Stimulated activated CD4-positive, alpha-beta T cell treated with anti-CD3 and anti-CD28 coated beads, Interleukin-1b, Interleukin-23, amount 100 ng/mL, for 1 hour (primary cell): ENCODE measurements around the gene GOLPH3.

Source experiments
- DNase-seq, 2 donors: peaks; one replicate each; pipeline ENCODE4 v3.0.0-alpha.2; 2020; ENCODE audit warnings: low read depth in 2 of 2

GOLPH3 gene

DNA sequence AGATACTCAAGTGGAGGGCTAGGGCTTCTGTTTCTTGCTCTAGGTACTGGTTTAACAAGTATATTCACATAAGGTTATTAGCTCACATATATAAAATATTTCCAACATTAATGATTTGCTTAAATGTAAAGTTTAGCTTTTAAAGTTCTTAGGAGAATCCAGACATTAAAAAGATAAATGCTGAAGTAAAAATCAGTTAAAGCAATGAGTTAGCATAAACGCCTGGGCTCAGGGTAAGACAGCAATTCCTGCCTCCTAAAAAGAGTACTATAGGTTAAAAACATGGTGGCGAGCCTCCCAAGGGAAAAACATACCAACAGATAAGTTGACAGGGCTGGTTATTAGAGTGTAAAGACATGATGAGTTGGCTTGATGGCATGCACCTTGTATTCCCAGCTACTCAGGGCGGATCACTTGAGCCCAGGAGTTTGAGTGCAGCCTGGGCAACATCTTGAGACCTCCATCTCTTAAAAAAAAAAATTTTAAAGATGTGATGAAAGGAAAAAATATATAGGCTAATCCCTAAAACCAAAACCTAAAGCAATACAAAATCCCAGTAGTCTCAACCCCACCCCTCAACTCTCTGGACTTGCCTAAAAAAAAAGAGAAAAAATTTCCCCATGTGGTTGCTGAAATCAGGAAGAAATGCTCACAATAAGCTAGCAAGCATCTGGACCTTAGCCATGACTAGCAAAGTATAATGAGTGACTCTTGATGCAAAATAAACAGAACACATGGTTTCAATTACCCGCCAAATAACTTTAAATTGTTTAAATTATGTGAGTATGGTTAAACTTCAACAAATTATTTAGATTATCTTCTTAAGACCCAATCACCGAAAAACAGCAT is 3.6 kb downstream of the GOLPH3 start:
- DNase-seq = no peak

DNA sequence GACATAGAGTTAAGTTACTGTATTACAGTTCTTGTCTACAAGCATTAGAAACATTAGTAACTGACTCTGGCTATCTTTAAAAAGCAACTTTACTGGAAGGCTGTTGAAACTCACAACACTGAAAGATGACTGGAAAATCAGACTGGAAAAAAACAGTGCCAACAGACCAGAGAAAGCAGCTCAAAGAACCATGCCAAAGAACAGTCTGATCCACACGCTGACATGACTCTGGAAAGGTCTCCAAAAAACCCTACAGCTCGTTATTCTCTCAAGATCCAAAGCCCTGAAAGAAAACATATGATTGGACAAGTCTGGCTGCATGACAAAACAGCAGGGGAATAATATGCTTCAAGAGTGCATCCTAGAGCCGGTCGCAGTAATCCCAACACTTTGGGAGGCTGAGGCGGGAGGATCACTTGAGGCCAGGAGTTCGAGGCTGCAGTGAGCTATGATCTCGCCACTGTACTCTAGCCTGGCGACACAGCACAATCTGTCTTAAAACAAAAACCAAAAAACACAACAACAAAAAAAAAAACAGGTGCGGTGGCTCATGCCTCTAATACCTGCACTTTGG is 5.6 kb downstream of the GOLPH3 start:
- no peak for DNase-seq

DNA sequence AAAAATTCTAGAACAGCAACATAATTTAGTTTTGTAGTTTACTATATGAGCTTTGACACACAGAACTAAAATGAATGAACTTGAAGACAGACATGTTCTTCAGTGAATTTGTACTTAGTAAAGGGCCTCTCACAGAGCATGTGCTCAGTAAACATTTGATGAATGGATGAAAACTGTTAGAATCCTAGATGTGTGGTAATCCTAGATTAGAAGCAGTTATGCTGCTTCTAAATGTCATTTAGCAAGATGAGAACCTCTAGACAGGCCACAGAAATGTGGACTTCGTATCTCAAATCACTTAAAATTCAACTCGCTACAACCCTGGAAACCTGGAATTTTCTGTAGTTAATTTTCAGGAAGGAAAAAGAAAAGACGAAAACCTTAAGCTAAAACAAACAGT is 8.5 kb downstream of the GOLPH3 start:
- DNase-seq = no peak

DNA sequence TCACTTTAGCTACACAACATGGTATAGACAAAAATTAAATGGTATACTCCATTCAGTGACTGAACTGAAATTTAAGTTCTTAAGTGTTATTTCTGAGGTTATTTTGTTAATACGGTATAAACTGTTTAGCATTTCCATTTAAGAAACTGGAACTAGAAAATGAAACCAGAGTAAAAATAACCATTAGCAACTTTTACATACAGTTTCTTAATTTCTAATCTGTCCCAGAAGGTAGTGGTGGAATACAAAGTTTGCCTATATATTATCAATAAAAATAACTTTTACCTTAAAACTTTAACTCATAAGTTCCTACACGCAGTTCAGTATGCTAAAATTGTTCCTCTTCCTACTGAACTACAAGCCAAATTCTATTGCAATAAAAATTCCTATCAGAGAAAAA is 10.3 kb downstream of the GOLPH3 start:
- DNase-seq = no peak

DNA sequence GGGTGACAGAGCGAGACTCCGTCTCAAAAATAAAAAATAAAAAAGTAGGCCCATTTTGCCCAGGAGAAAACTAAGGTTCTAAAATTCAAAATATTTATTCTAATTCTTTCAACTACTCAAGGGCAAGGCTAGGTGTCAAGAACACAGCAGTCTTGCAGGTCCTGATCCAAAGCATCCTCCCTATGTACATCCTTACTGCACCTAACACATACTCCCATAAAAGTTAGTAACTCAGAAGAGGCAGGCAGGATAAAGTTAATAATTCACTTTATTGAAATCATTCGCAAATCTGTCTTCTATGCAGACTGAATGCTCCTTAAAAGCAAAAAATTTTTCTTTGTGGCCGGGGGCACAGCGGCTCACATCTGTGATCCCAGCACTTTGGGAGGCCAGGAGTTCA is 11.1 kb downstream of the GOLPH3 start:
- DNase-seq = no peak

DNA sequence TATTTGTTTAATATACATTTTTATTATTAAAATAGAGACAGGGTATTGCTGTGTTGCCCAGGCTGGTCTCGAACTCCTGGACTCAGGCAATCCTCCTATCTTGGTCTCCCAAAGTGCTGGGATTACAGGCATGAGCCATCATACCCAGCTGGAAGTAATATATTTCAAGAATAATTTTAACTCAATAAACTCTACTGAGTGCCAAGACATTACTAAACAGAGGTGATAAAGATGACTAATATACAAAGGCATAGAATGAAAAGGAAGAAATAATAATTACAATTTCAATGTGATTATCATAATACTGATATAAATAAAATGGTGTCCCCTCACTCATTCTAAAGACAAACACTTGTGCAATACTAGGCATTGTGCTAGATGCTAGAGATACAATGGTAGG is 13.9 kb downstream of the GOLPH3 start:
- DNase-seq = no peak

DNA sequence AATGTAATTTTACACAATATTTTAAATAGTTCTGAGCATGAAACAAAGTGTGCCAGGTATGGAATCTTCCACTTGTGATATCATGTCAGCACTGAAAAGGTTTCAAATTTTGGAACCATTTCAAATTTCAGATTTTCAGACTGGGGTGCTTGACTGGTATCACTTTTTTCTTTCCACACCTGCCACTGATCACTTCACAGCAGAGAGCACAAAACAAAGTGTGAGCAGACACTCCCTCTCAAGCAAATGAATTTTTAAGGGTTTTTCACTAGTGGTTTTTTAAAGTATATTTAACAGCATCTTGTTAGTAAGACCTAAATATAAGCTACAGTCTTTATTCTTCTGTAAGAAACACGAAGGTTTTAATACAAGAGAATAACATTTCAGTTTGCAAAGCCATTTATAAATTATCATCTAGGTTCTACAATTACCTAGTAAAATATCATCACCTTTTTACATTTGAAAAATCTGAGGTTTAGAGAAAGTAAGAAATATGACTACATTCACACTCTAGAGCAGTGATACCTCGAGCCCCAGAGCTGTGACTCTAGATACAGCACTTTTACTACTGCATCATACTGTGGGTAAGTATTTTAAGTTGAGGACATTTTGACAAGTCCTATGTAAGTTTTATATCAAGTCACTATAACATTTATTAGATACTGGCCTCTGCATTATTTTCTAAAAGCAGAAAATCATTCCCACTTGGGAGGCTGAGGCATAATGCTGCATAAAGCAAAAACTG is 14.6 kb downstream of the GOLPH3 start:
- no peak for DNase-seq

DNA sequence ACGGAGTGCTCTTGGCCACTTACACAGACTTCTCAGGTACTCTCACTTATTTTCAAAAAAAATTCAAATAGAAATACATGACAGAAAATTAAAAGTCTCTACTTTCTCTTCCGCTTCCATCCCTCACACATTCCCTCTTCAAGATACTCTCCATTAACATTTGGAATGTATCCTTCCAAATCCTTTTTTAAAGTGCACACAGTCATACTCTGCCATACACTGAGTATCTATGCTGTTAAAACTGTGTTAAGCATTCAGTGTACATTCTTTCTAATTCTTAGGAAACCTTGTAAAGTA is 15.5 kb downstream of the GOLPH3 start:
- DNase-seq = no peak

DNA sequence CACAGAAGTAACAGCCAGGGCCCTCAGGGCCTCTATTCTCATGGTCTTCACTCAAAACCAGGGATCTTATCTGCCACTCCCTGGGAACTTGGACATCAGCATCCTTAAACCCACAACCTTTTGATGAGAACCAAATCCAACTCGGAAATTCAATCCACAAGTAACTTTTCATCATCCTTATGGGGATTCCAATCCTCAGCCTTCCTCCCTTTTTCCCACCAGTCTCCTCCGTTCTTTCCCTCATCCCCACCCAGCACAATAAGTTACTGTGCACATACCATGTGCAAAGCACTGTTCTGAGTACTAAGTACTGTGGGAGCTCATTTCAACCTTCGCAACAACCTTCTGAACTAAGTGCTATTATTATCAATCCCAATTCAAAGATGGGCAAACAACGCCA is 17.0 kb downstream of the GOLPH3 start:
- DNase-seq = no peak

DNA sequence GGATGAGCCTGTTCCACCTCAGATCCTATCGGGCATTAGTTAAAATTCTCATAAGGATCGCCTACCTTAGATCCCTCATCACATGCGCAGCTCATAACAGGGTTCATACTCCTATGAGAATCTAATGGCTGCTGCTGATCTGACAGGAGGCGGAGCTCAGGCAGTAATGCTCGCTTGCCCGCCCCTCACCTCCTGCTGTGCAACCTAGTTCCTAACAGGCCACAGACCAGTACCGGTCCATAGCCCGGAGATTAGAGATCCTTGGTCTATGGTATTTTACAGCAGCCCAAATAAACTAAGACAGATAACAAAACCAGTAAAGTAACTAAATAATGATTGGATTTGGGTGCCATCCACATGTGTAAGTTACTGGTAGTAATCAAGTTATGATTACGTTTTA is 17.5 kb downstream of the GOLPH3 start:
- DNase-seq = no peak

DNA sequence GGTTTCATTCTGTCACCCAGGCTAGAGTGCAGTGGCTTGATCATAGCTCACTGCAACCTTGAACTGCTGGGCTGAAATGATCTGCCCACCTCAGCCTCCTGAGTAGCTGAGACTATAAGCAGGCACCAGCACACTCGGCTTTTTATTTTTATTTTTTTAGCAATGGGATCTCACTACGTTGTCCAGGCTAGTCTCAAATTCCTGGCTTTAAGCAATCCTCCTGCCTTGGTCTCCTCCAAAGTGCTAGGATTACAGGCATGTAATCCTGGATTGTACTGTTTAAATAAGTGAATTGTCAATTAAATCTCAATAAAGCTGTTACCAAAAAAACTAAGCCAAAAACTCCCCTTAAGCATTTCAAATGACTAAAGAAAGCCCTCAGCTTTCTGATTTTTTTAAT is 18.9 kb downstream of the GOLPH3 start:
- no peak for DNase-seq

DNA sequence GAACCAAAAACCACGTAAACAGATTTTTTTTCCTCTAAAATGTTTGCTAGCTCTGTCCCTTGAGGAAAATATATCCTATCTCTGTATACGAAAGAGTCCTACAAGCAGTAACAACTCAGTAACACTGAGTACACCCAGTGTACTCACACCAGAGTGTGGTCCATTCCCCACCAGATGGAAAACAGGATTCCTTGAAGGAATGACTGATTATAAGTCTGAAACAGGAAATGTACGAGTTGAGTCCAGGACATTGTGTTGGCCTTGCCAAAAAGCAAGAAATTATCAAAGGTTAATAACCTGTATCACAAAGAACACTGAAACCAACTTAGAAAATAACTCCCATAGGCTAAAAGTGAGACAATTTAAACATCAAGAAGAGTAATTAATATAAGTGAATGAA is 20.4 kb downstream of the GOLPH3 start:
- DNase-seq = no peak

DNA sequence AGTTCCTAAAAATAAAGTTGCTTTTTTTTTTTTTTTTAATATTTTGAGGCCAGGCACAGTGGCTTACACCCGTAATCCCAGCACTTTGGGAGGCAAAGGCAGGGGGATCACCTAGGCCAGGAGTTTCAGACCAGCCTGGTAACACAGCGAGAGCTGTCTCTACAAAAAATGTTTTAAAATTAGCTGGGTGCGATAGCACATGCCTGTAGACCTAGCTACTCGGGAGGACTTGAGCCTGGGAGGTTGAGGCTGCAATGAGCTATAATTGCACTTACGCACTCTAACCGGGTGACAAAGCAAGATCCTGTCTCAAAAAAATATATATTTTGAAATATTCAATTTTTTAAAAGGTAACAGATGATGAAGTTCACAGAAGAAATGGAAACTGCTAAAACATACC is 22.9 kb downstream of the GOLPH3 start:
- no peak for DNase-seq

DNA sequence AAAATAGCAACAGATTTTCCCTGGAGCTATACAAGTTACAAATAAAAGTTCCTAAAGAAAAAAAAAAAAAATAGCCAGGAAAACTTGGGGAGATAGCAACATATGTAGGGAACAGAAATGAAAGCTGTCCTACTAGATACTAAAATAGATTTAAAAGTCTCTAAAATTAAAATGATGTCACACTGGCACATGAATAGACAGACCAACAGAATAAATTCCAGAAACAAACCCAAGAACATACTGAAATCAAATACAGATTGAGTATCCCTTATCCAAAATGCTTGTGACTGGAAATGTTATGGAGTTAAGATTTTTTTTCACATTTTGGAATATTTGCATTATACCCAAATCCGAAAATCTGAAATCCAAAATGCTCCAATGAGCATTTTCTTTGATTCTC is 23.8 kb downstream of the GOLPH3 start:
- no peak for DNase-seq

DNA sequence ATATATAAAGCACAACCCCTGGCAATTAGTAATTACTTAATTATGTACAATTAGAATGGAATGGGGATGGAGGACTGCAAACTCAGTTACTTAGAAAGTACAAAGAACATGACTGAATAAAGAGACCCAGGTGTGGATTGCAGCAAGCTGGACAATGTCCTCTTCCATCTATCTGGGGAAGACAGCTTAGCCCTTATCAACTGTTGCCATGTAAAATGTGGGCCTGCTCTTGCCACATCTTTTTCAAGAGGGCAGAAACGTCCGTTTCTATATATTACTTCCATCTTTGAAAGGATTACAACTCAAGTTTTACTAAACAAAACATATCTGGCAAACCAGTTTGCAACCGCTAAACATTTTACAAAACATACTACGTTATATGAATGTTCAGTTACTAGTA is 26.2 kb downstream of the GOLPH3 start:
- DNase-seq = no peak

DNA sequence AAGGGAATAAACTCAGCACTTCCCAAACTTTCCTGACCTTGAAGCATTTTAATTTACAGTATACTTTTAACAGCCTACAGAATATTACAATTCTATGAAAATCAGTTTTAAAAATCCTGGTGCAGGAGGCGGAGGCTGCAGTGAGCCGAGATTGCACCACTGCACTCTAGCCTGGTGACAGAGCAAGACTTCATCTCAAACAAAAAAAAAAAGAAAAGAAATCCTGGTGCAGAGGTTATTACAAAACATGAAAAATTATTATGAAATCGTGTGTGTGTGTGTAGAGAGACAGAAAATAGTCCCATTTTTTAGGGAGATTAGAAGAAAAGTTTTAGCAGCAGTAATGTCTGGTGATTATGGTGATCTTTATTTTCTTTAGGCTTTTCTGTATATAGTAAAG is 26.9 kb downstream of the GOLPH3 start:
- DNase-seq = no peak

DNA sequence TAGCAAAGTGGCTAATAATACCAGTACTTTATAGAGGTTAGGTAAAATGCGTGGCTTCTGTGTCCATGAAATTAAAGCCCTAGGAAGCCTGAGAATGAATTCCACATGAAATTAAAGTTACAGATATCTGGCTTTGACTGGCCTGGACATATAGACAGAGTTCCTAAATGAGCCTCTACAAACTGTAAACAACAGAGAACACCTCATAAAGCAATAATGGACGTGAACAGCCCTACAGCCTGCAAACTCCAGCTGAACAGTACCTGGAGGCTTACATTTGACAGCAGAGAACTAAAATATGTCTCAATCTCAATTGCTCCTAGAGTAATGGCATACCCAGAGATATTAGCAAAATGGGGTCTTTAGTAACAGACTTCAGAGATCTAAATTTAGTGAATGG is 28.7 kb downstream of the GOLPH3 start:
- no peak for DNase-seq

DNA sequence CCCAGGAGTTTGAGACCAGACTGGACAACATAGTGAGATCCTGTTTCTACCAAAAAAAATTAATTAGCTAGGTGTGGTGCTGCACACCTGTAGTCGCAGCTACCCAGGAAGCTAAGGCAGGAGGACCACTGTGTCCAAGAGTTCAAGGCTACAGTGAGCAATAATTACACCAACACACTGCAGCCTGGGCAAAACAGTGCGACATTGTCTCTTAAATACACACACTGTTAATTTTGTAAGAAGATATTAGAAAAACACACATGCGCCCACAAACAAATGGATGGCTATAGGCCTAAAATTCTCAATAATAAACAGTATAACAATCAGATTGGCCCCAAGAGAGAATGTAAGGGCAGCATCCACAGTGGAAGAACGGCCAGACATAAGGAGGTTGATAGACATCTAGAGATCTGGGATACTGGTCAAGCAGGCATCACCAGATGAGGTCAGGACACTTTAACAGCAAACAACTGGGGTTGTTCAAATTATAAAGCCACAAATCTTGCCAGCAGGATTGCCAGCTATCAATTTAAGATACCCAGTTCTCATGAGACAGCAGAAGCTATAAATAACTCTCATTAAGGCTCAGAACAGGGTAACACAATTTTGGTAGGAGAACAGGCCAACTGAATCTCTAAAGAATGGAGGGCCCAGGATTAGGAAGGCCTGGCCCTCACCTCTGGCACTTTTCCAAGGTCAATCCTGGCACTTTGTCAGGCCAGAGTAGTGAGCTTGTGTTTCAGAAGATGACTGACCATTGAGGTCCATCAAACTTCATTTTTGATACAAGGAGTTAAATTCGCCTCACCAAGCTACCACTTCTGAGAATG is 29.5 kb downstream of the GOLPH3 start:
- no peak for DNase-seq

DNA sequence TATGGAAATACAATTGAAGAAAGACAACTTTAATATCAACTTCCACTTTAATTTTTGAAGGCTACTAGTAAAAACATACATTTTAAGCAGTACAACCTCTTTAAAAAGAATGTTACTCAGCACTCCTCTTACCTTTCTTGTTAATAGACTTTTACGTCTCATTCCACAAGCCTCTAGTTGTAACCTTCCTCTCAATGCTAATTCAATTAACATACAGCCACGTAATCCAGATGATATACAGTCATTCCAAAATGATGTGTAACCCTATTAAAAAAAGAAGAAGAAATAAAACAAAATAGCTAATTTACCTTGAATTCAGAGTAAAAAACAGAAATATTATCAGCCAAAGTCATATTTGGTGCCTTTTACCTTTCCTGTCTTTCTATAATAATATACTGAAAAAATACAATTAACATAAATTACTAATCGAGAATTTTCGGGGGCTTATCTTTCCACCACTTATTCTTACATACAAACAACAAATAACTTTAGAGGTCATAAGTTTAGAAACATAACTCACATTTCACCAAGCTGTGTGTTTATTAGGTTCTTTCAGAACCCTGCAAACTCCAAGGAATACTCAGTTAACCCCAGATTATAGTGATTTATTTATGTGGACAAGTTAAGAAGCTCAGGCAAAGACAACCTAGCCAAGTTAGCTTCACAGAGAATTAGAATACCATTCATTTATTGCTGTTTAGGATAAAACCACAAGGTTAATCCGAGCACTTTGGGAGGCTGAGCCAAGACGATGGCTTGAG is 30.3 kb downstream of the GOLPH3 start:
- DNase-seq = no peak

DNA sequence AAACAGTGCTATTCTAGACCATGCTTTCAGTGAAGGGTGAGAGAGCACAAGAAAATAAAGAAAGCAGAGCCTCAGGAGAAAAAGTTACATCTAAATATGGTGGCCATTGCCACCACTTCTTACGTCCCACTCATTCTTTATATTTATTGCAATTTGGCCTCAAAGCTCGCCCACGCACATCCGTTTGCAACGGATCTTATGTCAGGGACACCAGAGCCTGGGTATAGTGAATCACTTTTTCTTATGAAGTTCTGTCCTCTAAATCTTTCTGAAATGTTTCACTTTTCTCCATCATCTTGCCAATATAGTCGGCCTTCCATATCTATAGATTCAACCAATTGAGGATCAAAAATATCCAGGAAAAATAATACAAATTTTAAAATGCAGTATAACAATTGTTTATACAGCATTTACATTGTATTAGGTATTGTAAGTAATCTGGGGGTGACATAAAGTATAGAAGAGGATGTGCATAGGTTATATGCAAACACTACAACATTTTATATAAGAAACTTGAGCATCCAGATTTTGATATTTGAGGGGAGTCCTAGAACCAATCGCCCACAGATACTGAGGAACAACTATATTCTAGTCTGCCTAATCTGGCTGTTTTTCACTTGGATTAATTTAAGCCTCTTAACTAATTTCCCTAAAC is 35.2 kb downstream of the GOLPH3 start:
- DNase-seq = peak in 1 of 2 donors; percentile 28

DNA sequence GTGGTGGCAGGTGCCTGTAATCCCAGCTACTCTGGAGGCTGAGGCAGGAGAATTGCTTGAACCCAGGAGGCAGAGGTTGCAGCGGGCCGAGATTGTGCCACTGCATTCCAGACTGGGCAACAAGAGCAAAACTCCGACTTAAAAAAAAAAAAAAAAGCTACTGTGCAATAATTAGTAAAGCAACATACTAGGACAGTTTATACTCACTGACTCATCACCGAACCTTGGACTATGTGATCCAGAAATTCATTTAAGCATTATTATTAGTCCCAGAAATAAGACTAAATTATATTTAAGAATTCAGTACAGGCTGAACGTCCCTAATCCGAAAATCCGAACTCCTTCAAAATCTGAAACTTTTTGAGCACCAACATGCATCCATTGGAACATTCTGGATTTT is 37.8 kb downstream of the GOLPH3 start:
- no peak for DNase-seq
